NCI-H1092 treated with DMSO at 0.1 percent for 48 hours (cell line): Measurements from ENCODE around the gene CLDND2.
A peak's percentile ranks its signal among the peaks of the same experiment; 100 is the strongest.

Source experiments
- DNase-seq: peaks from one replicate; lab custom pipeline; 2025; lab: John Stamatoyannopoulos, UW

Gene CLDND2

DNA sequence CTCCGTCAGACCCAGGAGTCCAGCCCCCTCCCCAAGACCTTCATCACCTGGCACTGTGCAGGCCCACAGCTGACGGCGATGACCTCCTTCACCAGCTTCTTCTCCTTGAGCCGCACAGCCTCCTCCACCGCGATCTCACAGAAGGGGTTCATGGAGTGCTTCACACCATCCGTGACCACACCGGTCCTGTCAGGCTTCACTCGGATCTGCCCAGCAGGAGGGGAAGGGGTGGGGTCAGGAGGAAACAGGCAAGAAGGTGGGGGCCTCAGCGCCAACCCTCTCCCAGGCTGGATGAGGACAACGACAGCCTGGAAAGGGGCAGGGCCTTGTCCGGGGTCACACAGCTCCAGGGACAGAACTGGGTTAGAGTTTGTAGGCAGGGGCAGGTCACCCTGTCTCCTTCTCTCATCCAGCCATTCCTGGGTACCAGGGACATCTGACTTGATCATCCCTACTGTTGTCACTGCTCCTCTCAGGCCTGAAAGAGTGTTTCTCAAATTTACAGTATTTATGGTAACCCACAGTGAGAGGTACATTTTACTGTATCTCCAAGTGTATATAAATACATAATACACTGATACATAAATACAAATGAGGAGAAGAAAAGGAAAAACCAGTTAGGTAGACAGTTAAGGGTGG lies 14.6 kb downstream of the CLDND2 start:
- no peak for DNase-seq

GRCh38 chr19:51352783-51353360 lies 15.9 kb downstream of the CLDND2 start:
- no peak for DNase-seq

DNA sequence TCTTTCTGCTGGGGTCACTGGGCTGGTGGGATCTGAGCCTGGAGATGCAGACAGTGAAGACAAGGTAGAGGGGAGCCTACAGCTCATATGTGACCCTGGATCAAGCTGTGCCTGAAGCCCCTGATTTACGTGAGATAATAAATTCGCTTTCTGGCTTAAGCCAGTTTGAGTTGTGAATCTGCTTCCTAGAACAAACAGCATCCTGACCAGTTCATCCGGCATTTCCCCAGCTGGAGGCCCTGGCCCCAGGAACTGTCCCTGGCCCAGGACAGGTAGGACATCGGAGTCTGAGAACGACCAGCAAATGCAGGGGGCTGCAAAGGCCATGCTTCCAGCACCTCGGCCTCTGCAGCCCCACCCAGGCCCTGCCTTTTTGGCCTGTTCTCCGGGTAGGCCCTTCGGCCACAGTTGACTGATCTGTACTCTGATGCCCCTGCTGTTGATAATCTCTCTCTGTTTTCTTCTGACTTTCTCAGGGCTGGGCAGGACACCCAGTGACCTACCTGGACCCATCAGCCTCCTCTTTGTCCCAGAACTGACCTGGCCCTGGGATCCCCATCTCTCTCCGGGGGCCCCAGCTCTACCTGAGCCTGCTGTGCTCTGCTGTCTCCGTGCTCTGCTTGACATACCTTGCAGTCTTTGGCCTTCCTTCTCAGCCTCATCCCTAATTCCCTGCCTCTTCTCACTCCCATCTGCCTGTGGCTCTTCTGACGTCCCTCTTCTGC lies 17.4 kb downstream of the CLDND2 start:
- DNase-seq, result no peak

DNA sequence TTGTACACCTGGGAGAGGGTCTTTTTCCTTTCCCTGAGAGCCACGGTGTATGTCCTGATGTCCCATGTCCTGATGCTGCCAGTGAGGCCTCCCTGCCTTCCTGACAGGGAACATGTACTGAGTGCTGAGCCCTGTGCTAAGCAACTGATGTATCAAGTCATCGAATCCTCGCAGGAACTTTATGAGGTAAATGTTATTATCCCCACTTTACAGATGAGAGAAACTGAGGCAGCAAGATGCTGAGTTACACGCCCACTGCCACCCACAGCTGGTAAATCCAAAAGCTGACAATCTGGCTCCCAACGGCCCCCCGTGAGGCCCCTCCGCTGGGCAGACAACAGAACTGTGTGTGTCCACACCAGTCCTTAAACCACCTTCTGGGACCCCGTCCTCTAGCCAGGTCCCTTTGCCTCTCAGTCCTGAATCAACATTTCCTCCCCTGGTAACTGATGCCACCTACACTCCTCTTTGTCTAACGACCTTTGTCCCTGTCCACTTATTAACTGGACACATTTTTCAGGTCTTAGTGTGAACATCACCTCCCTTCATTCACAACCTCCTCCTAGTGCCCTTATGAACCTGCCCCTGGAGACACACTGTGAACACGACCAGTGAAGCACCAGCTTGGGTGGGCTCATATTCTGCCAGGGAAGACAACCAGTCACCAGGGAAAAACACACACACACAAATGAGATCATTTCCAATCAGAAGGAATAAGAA lies 21.4 kb downstream of the CLDND2 start:
- no peak for DNase-seq

GRCh38 chr19:51346742-51347141 lies 22.1 kb downstream of the CLDND2 start:
- no peak for DNase-seq

GRCh38 chr19:51345076-51345620 lies 23.7 kb downstream of the CLDND2 start:
- no peak for DNase-seq

DNA sequence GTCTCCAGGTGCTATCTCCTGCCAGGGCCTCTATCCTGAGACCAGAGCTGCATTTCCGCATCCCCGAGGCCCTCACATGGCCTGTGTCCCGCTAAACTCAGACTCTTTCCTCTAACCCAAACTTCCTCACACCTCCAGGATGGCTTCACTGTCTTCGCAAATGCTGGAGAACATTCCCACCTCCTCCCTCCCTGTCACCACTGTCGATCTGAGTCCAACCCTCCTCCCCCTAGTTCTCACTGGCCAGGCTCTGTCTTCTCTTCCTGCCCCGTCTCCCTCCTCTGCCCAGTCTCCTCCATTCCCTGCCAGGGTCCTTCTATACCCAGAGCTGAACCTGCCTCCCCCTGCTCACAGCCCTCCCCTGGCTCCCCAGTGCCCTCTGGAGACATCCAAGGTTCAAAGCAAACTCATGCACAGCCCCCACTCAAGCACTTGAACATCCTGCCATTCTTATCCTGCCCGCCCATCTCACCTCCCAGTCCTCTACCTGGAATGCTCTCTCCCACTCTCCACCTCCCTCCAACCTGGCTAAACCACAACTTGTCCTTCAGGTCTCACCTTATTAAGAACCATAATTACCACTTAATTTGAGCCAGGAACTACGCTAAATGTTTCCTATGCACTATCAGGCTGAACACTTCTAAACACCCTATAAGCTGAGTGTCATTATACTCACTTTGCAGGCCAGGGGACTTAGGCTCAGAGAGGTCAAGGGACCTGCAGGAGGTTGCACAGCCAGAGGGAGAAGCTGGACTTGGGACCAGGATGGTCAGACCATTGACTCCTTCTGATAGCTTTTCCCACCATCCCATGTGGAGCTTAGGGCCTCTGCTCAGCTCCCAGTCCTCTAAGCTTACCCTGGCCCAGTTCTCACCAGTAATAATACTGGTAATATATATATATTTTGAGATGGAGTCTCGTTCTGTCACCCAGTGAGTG lies 25.9 kb downstream of the CLDND2 start:
- no peak for DNase-seq

GRCh38 chr19:51341976-51342580 lies 26.7 kb downstream of the CLDND2 start, which contains the start of gene VSIG10L:
Gene VSIG10L (minus strand): TSS chr19:51342139. CDS start chr19:51342124, 15 bp downstream.
- no peak for DNase-seq

DNA sequence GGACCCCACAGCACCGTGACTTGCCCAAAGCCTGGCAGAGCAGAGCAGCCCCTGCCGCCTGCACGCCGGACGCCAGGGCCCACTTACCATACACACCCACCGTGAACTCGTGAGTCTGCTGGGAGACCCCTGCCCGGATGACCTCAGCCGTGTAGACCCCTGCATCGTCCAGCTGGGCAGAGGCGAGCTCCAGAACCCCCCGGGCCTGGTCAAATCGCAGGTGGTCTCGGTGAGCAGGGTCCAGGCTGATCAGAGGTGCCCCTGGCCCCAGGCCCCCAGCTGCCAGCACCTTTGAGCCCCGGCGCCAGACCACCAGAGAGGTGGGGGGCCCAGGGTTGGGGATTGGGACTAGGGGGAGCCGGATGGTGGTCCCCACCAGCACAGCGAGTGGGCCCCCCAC lies 27.7 kb downstream of the CLDND2 start:
- DNase-seq, result no peak

DNA sequence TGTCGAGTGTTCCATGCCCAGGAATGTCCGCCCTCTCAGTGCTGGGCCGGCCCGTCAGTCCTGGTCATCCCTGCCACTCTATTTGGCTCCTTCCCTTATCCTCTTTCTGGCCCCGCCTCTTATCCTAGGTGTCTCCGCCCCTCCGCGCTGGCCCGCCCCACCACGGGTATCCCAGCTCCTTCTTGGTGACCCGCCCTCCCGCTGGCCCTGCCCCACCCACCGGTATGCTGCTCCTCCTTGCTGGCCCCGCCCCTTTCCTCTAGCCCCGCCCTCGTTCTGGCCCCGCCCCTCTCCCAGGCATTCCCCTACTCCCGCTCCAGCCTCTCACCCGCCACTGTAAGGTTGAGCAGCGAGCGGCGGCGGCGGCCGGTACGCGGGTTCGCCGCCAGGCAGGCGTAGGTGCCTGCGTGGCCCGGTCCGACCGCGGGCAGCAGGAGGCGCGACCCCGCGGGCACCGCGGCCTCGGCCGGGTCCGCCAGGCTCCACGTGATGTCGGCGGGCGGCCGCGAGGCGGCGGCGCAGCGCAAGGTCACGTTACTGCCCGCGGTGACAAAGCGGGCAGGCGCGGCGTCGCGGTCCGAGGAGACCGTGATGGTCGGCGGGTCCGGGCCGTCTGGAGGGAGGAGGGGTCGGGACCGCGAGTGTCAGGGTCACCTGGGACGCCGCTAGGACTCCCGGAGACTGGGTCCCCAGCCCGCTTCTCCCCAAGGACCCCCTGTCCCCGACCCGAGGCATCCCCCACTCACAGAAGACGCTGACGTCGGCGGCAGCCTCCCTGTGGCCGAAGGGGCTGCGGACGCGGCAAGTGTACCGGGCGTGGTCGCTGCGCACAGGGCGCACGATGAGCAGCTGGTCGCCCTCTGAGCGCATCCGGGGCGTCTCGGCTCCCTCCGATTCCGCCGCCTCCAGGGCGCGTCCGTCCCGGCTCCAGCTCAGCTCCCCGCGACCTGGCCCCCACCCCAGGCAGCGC lies 28.8 kb downstream of the CLDND2 start:
- peak; percentile 5 for DNase-seq

- no peak for DNase-seq
Measured at GRCh38 chr19:51339313-51339686, 29.5 kb downstream of the CLDND2 start.

DNA sequence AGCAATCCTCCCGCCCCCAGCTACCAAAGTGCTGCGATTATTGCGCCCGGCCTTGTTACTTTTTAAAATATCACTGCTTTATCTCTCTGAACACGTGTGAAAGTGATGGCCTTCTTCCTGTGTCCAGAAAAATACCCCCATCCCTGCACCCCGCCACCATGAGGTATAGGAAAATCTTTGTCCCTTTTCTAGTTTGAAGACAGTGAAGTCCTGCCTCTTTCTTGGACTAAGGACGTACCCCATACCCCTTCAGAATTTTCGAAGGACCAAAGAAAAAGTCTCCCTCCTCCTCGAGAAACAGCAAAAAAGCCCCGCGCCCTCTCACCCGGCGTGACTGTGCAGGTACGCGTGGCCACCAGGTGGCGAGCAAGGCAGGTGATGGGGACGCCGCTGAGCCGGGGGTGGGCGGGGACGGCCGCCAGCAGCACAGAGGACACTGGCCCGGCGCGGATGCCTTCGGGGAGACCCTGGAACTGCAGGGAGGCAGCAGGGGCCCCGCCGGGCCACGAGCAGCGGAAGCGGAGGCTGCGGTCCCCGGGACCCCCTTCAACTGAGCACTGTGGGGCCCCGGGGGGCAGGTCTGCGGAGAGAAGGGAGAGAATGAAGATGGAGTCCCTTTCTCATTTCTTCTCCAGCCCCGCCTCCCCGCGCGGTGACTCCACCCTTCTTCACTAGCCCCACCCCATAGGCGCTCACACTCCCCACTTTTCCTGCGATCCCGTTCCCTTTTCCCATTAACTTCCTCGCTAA lies 30.1 kb downstream of the CLDND2 start:
- DNase-seq, result peak; percentile 33

GRCh38 chr19:51337861-51338562 lies 30.8 kb downstream of the CLDND2 start:
- DNase-seq, result no peak

DNA sequence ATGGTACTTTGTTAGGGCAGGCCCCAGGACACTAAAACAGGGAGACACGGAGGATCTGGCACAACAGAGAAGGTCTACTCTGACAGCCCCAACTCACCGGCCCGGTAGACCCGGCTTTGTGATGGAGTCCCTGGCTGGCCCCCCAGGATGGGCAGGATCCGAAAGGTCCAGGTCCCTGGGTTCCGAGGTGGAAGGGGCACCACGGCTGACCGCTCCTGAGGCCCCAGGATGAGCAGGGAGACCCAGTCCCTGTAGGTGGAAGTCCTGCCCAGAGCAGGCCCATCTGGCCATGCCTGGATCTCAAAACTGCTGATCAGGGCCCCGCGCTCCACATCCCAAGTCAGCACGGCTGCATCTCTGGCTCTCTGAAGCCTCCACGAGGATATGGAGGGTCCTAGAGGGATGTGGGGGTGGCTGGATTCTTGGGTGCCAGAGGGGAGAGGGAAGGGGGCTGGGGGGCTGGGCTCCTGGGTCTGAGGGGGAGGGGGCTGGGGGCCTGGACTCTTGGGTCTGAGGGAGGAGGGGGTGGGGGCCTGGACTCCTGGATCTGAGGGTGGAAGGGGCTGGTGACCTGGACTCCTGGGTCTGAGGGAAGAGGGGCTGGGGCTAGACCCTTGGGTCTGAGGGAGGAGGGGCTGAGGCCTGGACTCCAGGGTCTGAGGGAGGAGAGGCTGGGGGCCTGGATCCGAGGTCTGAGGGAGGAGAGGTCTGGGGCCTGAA lies 31.5 kb downstream of the CLDND2 start:
- DNase-seq, result no peak

GRCh38 chr19:51333836-51334460 lies 34.9 kb downstream of the CLDND2 start:
- peak; percentile 7 for DNase-seq

GRCh38 chr19:51331716-51332115 lies 37.1 kb downstream of the CLDND2 start:
- no peak for DNase-seq

DNA sequence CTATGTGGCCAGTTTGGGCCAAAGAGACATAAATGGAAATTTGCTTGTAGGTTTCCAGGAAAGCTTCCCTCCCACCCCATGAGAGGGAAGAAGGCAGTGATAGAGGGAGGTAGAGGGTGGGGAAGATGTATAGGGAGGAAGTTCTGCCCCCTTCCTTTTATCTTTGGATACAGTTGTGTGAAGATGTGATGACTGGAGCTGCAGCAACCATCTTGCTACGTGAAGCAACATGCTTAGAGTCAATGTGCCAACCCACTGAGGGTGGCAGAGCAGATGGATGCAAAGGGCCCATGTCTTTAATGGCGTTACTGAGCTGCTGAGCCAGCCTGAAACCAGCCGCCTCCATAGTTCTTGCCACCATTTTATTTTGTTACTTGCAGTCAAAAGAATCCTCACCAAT lies 37.6 kb downstream of the CLDND2 start:
- DNase-seq, result no peak
